GM10266 (cell line): ENCODE results near the gene SMR3B.

ENCODE experiments used
- DNase-seq: peaks from one replicate; pipeline ENCODE4 v3.0.0; 2012; ENCODE audit errors: extremely low spot score
- CTCF ChIP-seq: IDR thresholded peaks from 2 replicates; pipeline ENCODE4 v1.5.1; 2012; ENCODE audit warnings: mild to moderate bottlenecking, low read depth; ENCODE audit not compliant: control insufficient read depth, insufficient read depth; ENCODE audit errors: missing control alignments

The SMR3B gene

DNA sequence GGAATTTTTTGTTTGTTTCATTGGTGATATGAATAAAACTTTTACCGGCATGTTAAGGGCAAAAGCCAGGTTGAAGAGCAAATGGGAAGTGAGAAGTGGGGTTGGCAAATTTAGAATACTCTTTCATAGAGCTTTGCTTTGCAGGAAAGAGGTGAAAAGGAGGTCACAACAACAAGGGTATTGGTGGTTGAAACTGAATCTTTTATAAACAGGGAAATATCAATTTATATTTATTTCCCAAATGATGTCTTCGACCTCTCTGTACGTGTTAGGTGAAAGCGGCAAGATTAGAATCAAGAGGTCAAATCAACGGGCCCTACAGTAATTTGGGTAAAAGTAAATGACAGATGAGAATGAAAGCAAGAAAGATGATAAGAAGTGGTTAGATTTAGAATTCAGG, 18.9 kb upstream of the SMR3B start:
- no peak for TF ChIP-seq CTCF
- DNase-seq, result no peak

GRCh38 chr4:70365479-70365878, 17.5 kb upstream of the SMR3B start:
- no peak for DNase-seq
- no peak for TF ChIP-seq CTCF

DNA sequence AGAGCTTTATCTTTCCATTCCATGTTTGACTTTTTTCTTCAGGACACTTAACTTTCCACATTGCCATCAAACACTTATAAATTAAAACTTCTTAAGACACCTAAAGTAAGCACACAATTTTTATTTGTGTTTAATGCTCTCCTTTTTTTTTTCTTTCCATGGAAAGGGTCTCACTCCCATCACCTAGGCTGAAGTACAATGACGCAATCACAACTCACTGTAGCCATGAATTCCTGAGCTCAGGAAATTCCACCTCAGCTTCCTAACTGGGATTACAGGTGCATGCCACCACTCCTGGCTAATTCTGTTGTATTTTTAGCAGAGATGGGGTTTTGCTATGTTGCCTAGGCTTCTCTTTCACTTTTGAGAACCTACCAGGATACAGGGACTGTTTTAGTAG, 15.1 kb upstream of the SMR3B start:
- TF ChIP-seq CTCF, result no peak

GRCh38 chr4:70371987-70372386, 10.9 kb upstream of the SMR3B start:
- no peak for TF ChIP-seq CTCF
- DNase-seq, result no peak

More for the DNA sequence above, 15.1 kb upstream of the SMR3B start:
- DNase-seq, result no peak

DNA sequence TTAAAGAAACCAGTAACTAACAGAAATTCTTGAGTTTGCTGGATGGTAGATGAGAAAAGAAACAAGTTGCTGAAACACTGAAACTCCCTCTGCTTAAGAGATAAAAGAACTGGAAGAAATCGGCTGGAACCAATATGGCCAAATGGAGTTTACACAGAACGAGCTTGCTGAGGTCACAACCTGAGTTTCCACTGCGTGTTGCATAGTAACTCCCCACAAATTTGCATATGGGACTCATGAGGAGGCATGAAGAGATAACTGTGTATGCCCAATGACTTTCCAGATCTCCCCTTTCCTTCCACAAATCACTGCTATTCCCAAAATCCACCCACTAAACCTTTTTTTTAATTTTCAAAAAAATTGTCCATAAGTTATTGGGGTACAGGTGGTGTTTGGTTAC, 10.2 kb upstream of the SMR3B start:
- no peak for TF ChIP-seq CTCF

DNA sequence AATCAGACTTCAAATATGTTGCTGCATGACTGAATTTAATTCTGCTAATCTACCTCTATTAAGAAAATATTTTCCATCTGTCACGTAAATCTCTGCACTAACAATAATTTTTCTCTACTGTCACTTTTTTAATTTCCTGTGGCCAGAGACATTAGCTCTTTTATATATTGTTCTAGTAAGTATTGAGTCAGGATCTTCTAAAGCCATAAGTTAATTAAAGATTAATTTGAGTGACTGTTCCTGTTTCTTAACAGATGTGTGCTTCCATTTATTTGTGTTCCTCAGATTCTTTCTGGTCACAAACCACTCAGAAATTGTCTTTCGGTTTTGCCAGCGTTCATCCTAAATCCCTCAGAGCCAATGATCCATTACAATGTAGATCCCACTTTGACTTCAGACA, 2.4 kb upstream of the SMR3B start:
- TF ChIP-seq CTCF, result no peak
- no peak for DNase-seq

More for the DNA sequence above, 10.2 kb upstream of the SMR3B start:
- DNase-seq, result no peak

DNA sequence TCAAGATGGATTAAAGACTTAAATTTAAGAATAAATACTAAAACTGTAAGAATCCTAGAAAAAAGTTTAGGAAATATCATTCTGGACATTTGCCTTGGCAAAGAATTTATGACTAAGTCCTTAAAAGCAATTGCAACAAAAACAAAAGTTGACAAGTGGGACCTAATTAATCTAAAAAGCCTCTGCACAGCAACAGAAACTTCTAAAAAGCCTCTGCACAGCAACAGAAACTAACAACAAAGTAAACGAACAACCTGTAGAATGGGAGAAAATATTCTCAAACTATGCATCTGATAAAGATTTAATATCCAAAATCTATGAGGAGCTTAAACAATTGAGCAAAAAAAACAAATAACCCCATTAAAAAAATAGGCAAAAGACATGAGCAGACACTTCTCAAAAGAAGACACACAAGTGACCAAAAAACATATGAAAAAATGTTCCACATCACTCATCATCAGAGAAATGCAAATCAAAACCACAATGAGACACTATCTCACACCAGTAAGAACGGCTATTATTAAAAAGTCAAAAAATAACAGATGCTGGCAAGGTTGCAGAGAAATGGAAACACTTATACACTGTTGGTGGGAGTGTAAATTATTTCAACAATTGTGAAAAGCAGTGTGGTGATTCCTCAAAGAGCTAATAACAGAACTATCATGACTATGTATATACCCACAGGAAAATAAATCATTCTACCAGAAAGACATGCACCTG, 9.3 kb downstream of the SMR3B start:
- TF ChIP-seq CTCF, result no peak
- DNase-seq, result no peak
